ENCODE data around the gene DENND2C. TPM values are rescaled to one million over a fixed set of nuclear protein-coding genes. Genes with fewer than 3 reads are reported as not detected.
A peak's percentile ranks its signal among the peaks of the same experiment; 100 is the strongest.

The DENND2C gene, protein sequence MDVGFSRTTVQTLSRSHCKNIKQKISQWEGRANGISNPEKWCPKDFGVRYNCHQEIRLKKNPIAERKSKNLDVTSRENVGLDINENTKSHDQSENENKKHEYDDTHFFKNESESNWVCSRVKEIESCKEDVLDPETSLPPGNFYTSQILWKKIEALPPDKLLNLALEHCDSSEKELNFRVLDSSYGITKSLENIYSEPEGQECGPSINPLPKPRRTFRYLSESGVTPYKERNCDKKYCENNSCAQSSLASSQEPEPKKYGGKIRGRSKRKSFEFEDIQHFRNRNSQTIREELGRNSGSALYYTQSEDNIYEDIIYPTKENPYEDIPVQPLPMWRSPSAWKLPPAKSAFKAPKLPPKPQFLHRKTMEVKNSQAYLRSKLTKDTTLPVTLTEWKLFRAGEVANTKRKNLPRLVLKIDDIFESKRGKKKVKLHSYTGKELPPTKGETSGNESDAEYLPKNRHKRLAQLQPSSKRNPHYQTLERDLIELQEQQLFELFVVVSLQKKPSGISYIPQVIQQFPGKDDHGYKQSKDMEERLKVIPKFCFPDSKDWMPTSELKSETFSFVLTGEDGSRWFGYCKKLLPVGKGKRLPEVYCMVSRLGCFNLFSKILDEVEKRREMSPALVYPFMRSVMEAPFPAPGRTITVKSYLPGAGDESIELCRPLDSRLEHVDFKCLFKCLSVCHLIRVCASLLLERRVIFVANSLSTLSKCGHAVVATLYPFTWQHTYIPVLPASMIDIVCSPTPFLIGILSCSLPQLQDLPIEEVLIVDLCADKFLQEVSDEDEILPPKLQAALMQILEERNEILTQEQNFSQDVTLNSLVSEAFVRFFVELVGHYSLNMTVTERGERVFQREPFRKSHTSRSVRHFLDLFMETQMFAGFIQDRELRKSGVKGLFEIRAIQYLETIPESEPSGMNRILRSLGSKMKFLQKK
- 0.62 and 0.73 TPM in 2 replicates for total RNA-seq (ENCODE audit: low replicate concordance)

DNA sequence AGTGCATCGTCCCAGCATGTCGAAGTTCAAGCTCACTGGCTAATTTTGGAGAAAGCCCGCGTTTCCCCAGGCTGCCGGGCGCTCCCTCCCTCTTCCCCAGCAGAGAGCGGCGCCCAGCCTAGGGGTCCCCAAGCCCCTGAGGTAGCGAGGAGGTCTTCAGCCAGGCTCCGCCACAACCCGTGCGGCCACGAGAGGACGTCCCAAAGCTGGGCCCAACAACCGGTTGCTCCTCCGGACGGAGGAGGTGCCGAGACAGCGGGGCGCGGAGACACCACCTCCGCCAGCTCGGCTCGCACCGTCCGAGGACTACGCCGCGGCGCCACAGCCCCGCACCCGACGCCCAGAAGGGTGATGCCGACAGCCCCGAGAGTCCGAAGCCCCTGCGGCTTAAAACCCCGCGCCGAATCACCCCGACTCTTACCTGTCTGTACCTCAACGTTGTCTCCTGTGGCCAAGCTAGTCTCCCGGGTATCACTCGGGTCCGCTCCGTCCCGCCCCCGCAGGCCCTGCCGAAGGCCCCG is at the start of gene DENND2C:
DENND2C (minus strand) TSS at position 488 of the 521 bp plus-strand sequence. CDS start 44,065 bp downstream, outside the sequence.
- H3K27ac Mint-ChIP-seq: no peak within 1 kb of the TSS
- Histone ChIP-seq H3K27me3 (peaks cover 71% of the 10 kb centered on the region), H3K27ac (no peak within 1 kb of the TSS), H3K4me3 (peak within 1 kb of the TSS; percentile 58), H4K20me1 (ENCODE audit: low read depth) (no peaks in the 10 kb centered on the region), H3K36me3 (no peaks in the 10 kb centered on the region), H3K4me2 (peak within 1 kb of the TSS; percentile 88), H3K79me2 (ENCODE audit: low read depth) (no peaks in the 10 kb centered on the region), H3K9ac (no peak within 1 kb of the TSS), H2AFZ (replicated peaks) (peak within 1 kb of the TSS; percentile 97), H3F3A (ENCODE audit: low read depth) (peaks cover 8% of the 10 kb centered on the region), H3K9me3 (ENCODE audit: low read depth) (no peaks in the 10 kb centered on the region), H3K4me1 (no peaks in the 10 kb centered on the region)
- no peaks in the 10 kb centered on the region for H3K36me3 Mint-ChIP-seq
- peak within 1 kb of the TSS; percentile 90 for H3K4me3 Mint-ChIP-seq
- peaks cover 4% of the 10 kb centered on the region for H3K4me1 Mint-ChIP-seq
- TF ChIP-seq, protein P1, sequence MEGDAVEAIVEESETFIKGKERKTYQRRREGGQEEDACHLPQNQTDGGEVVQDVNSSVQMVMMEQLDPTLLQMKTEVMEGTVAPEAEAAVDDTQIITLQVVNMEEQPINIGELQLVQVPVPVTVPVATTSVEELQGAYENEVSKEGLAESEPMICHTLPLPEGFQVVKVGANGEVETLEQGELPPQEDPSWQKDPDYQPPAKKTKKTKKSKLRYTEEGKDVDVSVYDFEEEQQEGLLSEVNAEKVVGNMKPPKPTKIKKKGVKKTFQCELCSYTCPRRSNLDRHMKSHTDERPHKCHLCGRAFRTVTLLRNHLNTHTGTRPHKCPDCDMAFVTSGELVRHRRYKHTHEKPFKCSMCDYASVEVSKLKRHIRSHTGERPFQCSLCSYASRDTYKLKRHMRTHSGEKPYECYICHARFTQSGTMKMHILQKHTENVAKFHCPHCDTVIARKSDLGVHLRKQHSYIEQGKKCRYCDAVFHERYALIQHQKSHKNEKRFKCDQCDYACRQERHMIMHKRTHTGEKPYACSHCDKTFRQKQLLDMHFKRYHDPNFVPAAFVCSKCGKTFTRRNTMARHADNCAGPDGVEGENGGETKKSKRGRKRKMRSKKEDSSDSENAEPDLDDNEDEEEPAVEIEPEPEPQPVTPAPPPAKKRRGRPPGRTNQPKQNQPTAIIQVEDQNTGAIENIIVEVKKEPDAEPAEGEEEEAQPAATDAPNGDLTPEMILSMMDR (IDR thresholded peaks at IDR 0.05): peak; percentile 13
- TF ChIP-seq EZH2phosphoT487 (IDR thresholded peaks at IDR 0.05) (no peak), EZH2 (IDR thresholded peaks at IDR 0.05) (peak; percentile 51)
- H3K9me3 Mint-ChIP-seq: no peaks in the 10 kb centered on the region
- peaks cover 13% of the 10 kb centered on the region for H3K27me3 Mint-ChIP-seq (ENCODE audit: insufficient read depth, low read depth)
- DNase-seq (ENCODE audit: low spot score): peak; percentile 85

DNA sequence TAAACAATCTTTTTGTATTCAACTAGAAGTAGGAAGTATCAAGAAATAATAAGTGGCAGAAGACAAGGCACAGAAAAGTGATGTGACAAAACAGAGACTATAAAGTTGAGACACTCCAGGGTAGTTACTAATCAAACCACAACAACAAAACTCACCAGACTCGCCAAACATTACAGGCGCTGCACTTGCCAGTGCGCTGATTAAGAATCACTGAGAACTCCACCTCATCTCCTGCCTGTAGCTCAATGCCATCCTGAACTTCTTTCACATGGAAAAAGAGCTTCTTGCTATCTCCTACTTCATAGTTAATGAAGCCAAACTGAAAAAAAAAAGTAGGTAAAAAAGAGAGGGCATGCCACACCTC is 49.6 kb upstream of the DENND2C start:
- H3K27me3 Mint-ChIP-seq (ENCODE audit: insufficient read depth, low read depth): peaks cover 2% of the 10 kb centered on the region
- peaks cover 56% of the 10 kb centered on the region for H3F3A ChIP-seq (ENCODE audit: low read depth)

More for the DNA sequence above, 49.6 kb upstream of the DENND2C start:
- H3K9ac ChIP-seq: no peak overlapping the region
- Mint-ChIP-seq H3K27ac (no peak overlapping the region), H3K9me3 (no peaks in the 10 kb centered on the region), H3K36me3 (peaks cover 29% of the 10 kb centered on the region), H3K4me3 (no peak overlapping the region), H3K4me1 (peaks cover 11% of the 10 kb centered on the region)
- TF ChIP-seq EZH2 (IDR thresholded peaks at IDR 0.05) (no peak), EZH2phosphoT487 (IDR thresholded peaks at IDR 0.05) (no peak)
- TF ChIP-seq, protein P1 (IDR thresholded peaks at IDR 0.05): no peak
- peaks cover 15% of the 10 kb centered on the region for H3K4me1 ChIP-seq
- H3K79me2 ChIP-seq (ENCODE audit: low read depth): peaks cover 25% of the 10 kb centered on the region
- no peak overlapping the region for H3K4me3 ChIP-seq
- DNase-seq (ENCODE audit: low spot score): no peak
- H4K20me1 ChIP-seq (ENCODE audit: low read depth): no peaks in the 10 kb centered on the region
- H3K27me3 ChIP-seq: no peaks in the 10 kb centered on the region
- no peak overlapping the region for H2AFZ ChIP-seq (replicated peaks)
- peaks cover 25% of the 10 kb centered on the region for H3K36me3 ChIP-seq
- no peak overlapping the region for H3K4me2 ChIP-seq
- no peak overlapping the region for H3K27ac ChIP-seq
- H3K9me3 ChIP-seq (ENCODE audit: low read depth): no peaks in the 10 kb centered on the region

Measured in neural progenitor cell (in vitro differentiated cells).